Peyer's patch (tissue), 4 donors: Measurements from ENCODE around the gene MAGI2. TPM values are rescaled to one million over a fixed set of nuclear protein-coding genes. Genes with fewer than 3 reads are reported as not detected.

Experiments used
- DNase-seq, 3 donors: peaks; one replicate each; pipeline ENCODE4 v3.0.0-alpha.2; 2017 to 2019
- H3K27ac ChIP-seq, 4 donors: fragments of 200-600 bp; sonication (generic); one replicate each; pipeline ENCODE4 v1.5.1; 2016 to 2019
- H3K27me3 ChIP-seq, 2 donors: fragments of 200-600 bp; sonication (generic); one replicate each; pipeline ENCODE4 v1.5.1; 2019
- H3K36me3 ChIP-seq, 3 donors: fragments of 200-600 bp; sonication (generic); one replicate each; pipeline ENCODE4 v1.5.1; 2016 to 2019
- H3K4me1 ChIP-seq, 4 donors: fragments of 200-600 bp; sonication (generic); one replicate each; pipeline ENCODE4 v1.5.1; 2016 to 2019
- H3K4me3 ChIP-seq, 4 donors: fragments of 200-600 bp; sonication (generic); 1 replicate in 3 of 4; 2 replicates in 1 of 4; pipeline ENCODE4 v1.5.1; 2016 to 2019; ENCODE audit warnings: mild to moderate bottlenecking in 1 of 4
- H3K9me3 ChIP-seq, 4 donors: fragments of 200-600 bp; sonication (generic); one replicate each; pipeline ENCODE4 v1.5.1; 2016 to 2019; ENCODE audit warnings: mild to moderate bottlenecking in 1 of 4
- POLR2A ChIP-seq, 2 donors: fragments of 450-650 bp; IDR thresholded peaks; one replicate each; pipeline ENCODE4 v1.5.1; 2017; ENCODE audit warnings: antibody characterized with exemption in 2 of 2, mild to moderate bottlenecking in 2 of 2, moderate library complexity in 2 of 2
- total RNA-seq, 4 donors: library from RNA; depleted of rRNA; stranded (reverse); fragments of >200 nt; gene quantifications; one replicate each; pipeline ENCODE4 v1.1.0, GENCODE V29; 2016
- TF ChIP-seq, protein P1 (sequence below), 6 experiments: fragments of 450-650 bp in 4 of 6; fragments of 200-600 bp in 2 of 6; sonication (generic) in 1 of 6; IDR thresholded peaks; one replicate each; pipeline ENCODE4 v1.5.1; 2017 to 2019; ENCODE audit warnings: antibody characterized with exemption in 6 of 6, mild to moderate bottlenecking in 3 of 6, moderate library complexity in 1 of 6

MAGI2 gene
- total RNA-seq, 4 donors from 2014 or later: 1.6 to 12.4 (median 2.8) TPM

DNA sequence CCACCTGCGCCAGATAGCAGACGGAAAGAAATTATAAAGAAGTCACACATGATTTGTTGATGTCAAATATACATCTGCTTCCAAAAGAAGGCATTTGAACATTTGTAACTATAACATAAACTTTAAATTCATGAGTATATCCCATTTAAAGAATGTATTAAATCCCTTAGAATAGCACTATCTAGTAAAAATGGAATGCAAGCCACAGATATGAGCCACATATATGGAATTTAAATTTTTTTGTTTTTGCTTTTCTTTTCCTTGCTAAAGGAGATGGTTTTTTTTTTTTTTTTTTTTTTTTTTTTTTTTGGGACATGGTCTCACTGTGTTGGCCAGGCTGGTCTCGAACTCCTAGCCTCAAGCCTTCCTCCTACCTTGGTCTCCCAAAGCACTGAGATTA, 924.1 kb downstream of the MAGI2 start:
- H3K4me3 ChIP-seq: no peak overlapping the region

DNA sequence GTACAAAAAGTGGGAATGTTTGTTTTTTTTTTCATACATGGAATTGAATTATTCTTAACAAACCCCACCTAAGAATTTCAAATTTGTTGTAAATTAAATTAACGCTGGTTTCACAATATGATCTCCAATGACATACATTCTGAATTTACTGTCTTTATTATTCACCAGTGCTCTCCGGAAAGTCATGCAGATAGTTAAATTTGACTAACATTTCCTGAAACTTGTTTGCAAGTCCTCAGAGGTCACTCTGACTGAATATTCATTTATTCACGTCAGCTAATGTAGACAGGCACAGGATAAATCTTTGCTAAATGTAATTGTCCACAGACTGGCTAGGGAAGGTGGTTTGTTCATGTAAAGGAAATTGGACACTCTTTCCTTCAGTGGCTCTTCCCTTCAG, 924.5 kb downstream of the MAGI2 start:
- no peak overlapping the region for H3K27ac ChIP-seq
- H3K27me3 ChIP-seq: no peaks in the 10 kb centered on the region
- H3K4me1 ChIP-seq: no peaks in the 10 kb centered on the region
- no peaks in the 10 kb centered on the region for H3K36me3 ChIP-seq
- DNase-seq: no peak
- H3K9me3 ChIP-seq: no peaks in the 10 kb centered on the region
- TF ChIP-seq, protein P1, sequence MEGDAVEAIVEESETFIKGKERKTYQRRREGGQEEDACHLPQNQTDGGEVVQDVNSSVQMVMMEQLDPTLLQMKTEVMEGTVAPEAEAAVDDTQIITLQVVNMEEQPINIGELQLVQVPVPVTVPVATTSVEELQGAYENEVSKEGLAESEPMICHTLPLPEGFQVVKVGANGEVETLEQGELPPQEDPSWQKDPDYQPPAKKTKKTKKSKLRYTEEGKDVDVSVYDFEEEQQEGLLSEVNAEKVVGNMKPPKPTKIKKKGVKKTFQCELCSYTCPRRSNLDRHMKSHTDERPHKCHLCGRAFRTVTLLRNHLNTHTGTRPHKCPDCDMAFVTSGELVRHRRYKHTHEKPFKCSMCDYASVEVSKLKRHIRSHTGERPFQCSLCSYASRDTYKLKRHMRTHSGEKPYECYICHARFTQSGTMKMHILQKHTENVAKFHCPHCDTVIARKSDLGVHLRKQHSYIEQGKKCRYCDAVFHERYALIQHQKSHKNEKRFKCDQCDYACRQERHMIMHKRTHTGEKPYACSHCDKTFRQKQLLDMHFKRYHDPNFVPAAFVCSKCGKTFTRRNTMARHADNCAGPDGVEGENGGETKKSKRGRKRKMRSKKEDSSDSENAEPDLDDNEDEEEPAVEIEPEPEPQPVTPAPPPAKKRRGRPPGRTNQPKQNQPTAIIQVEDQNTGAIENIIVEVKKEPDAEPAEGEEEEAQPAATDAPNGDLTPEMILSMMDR (IDR thresholded peaks at IDR 0.05): no peak
- TF ChIP-seq POLR2A (IDR thresholded peaks at IDR 0.05): no peak
- H3K4me3 ChIP-seq: no peak overlapping the region

More for the DNA sequence above, 924.1 kb downstream of the MAGI2 start:
- no peaks in the 10 kb centered on the region for H3K36me3 ChIP-seq
- TF ChIP-seq POLR2A (IDR thresholded peaks at IDR 0.05): no peak
- TF ChIP-seq, protein P1 (IDR thresholded peaks at IDR 0.05): no peak
- DNase-seq: no peak
- no peaks in the 10 kb centered on the region for H3K27me3 ChIP-seq
- no peak overlapping the region for H3K27ac ChIP-seq
- H3K9me3 ChIP-seq: no peaks in the 10 kb centered on the region
- H3K4me1 ChIP-seq: no peaks in the 10 kb centered on the region

GRCh38 chr7:78523930-78524329, 929.5 kb downstream of the MAGI2 start:
- no peak for DNase-seq
- H3K36me3 ChIP-seq: no peaks in the 10 kb centered on the region
- no peaks in the 10 kb centered on the region for H3K4me1 ChIP-seq
- H3K27me3 ChIP-seq: no peaks in the 10 kb centered on the region
- TF ChIP-seq, protein P1 (IDR thresholded peaks at IDR 0.05): no peak
- H3K4me3 ChIP-seq: no peak overlapping the region
- no peaks in the 10 kb centered on the region for H3K9me3 ChIP-seq
- H3K27ac ChIP-seq: no peak overlapping the region

- H3K27ac ChIP-seq: no peak overlapping the region
- H3K4me1 ChIP-seq: no peaks in the 10 kb centered on the region
- no peak overlapping the region for H3K4me3 ChIP-seq
- no peaks in the 10 kb centered on the region for H3K9me3 ChIP-seq
- DNase-seq: no peak
- no peak for TF ChIP-seq POLR2A (IDR thresholded peaks at IDR 0.05)
- TF ChIP-seq, protein P1 (IDR thresholded peaks at IDR 0.05): no peak
- no peaks in the 10 kb centered on the region for H3K27me3 ChIP-seq
- H3K36me3 ChIP-seq: no peaks in the 10 kb centered on the region
Observed at GRCh38 chr7:78521961-78522360, 931.5 kb downstream of the MAGI2 start.

DNA sequence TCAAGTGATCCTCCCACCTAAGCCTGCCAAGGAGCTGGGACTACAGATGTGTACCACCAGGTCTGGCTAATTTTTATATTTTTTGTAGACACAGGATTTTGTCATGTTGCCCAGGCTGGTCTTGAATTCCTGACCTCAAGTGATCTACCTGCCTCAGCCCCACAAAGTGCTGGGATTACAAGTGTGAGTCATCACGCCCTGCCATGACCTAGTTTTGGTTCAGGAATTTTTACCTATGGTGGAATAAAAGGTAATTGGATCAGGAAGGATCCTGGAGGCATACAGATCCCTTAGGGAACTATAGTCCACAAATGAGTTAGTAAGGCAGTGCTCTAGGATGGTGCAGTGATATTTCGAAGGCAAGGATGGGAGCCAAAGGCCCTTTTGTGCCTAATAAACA, 937.0 kb downstream of the MAGI2 start:
- Histone ChIP-seq H3K27ac (no peak overlapping the region), H3K4me3 (no peak overlapping the region), H3K9me3 (no peaks in the 10 kb centered on the region), H3K27me3 (no peaks in the 10 kb centered on the region), H3K4me1 (no peaks in the 10 kb centered on the region), H3K36me3 (no peaks in the 10 kb centered on the region)
- TF ChIP-seq, protein P1 (IDR thresholded peaks at IDR 0.05): no peak
- TF ChIP-seq POLR2A (IDR thresholded peaks at IDR 0.05): no peak
- no peak for DNase-seq

GRCh38 chr7:78514634-78515033, 938.8 kb downstream of the MAGI2 start:
- Histone ChIP-seq H3K27me3 (no peaks in the 10 kb centered on the region), H3K36me3 (no peaks in the 10 kb centered on the region), H3K4me1 (no peaks in the 10 kb centered on the region), H3K27ac (no peak overlapping the region), H3K9me3 (no peaks in the 10 kb centered on the region), H3K4me3 (no peak overlapping the region)
- TF ChIP-seq POLR2A (IDR thresholded peaks at IDR 0.05): no peak
- TF ChIP-seq, protein P1 (IDR thresholded peaks at IDR 0.05): no peak
- no peak for DNase-seq
